Breast epithelium (tissue), 3 donors: ENCODE measurements around the gene SOX1.

ENCODE experiments used
- CTCF ChIP-seq, 3 donors: fragments of 450-650 bp; IDR thresholded peaks; one replicate each; pipeline ENCODE4 v1.5.1; 2016 to 2017; ENCODE audit warnings: antibody characterized with exemption in 3 of 3, mild to moderate bottlenecking in 3 of 3, moderate library complexity in 3 of 3
- POLR2AphosphoS5 ChIP-seq, 3 donors: sonication (generic); formaldehyde crosslinking; IDR thresholded peaks; one replicate each; pipeline ENCODE4 v1.6.1; 2017; ENCODE audit warnings: antibody characterized with exemption in 3 of 3

DNA sequence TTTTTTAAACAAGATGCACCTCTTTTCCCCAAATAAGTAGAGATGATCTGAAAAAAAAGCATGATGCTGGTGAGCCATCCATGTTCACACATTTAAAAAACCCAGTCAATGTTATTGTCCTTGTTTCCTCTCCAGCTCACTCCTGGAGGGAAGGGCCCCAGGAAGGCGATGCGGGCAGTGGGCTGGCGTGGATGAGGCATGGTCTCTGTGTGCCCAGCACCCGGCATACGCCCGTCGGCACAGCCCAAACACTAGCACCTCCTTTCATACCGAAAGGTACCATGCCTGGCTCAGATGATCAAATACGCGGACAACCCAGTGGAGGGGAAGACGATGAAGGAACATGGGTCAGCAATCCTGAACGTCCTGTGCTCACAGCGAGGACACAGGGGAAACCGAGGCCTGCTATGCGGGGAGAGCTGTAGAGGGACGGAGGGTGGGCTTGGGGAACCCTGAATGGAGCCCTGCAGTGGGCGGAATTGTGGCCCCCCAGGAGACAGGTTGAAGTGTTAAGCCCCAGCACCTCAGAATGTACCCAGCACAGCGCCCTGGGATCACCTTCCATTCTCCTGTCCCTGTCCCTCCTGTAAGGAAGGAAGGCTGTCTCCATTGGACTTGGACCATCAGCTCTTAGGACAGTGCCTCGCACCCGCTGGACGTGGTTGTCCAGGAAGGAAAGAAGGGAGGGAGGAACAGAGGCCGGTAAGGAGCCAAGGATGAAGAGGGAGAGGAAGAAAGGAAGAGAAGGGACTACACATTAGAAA is 49.4 kb downstream of the SOX1 start:
- TF ChIP-seq CTCF (IDR thresholded peaks at IDR 0.05), result no peak
- no peak for TF ChIP-seq POLR2AphosphoS5 (IDR thresholded peaks at IDR 0.05)
